A549 (cell line): ENCODE data around the gene FNDC3A.

Experiments used
- CHD2 ChIP-seq: fragments of 150-350 bp; IDR thresholded peaks from 2 replicates; pipeline ENCODE4 v1.6.1; 2014; ENCODE audit warnings: low read length; ENCODE audit not compliant: partially characterized antibody
- CTCF ChIP-seq: fragments of >200 bp; sonication (Bioruptor Twin); formaldehyde crosslinking; IDR thresholded peaks from 3 replicates; pipeline ENCODE4 v1.5.1; 2016
- EP300 ChIP-seq, 2 experiments: fragments of >200 bp; sonication (Bioruptor Twin); formaldehyde crosslinking; IDR thresholded peaks; 2 replicates in 1 of 2; 3 replicates in 1 of 2; pipeline ENCODE4 v1.6.1; 2016 to 2017
- FOXS1 ChIP-seq: fragments of 250-450 bp; sonication (Bioruptor Pico); IDR thresholded peaks from 2 replicates; pipeline ENCODE4 v1.5.0; 2020; ENCODE audit warnings: mild to moderate bottlenecking, moderate library complexity
- MAX ChIP-seq: IDR thresholded peaks from 2 replicates; pipeline ENCODE4 v1.6.1; 2012
- POLR2A ChIP-seq: IDR thresholded peaks from 2 replicates; pipeline ENCODE4 v1.6.1; 2012; ENCODE audit warnings: mild to moderate bottlenecking, low read length
- RARB ChIP-seq: fragments of 250-450 bp; sonication (Bioruptor Pico); IDR thresholded peaks from 2 replicates; pipeline ENCODE4 v1.8.0; 2021; ENCODE audit warnings: mild to moderate bottlenecking, moderate library complexity
- USF2 ChIP-seq: fragments of 450-650 bp; IDR thresholded peaks from 2 replicates; pipeline ENCODE4 v1.6.1; 2014; ENCODE audit warnings: antibody characterized with exemption
- TF ChIP-seq, protein P1 (sequence below): fragments of 200-600 bp; sonication (generic); IDR thresholded peaks from 2 replicates; pipeline ENCODE4 v1.6.1; 2016; ENCODE audit warnings: antibody characterized with exemption, mild to moderate bottlenecking, moderate library complexity

- no peak for TF ChIP-seq MAX
- TF ChIP-seq, protein P1, sequence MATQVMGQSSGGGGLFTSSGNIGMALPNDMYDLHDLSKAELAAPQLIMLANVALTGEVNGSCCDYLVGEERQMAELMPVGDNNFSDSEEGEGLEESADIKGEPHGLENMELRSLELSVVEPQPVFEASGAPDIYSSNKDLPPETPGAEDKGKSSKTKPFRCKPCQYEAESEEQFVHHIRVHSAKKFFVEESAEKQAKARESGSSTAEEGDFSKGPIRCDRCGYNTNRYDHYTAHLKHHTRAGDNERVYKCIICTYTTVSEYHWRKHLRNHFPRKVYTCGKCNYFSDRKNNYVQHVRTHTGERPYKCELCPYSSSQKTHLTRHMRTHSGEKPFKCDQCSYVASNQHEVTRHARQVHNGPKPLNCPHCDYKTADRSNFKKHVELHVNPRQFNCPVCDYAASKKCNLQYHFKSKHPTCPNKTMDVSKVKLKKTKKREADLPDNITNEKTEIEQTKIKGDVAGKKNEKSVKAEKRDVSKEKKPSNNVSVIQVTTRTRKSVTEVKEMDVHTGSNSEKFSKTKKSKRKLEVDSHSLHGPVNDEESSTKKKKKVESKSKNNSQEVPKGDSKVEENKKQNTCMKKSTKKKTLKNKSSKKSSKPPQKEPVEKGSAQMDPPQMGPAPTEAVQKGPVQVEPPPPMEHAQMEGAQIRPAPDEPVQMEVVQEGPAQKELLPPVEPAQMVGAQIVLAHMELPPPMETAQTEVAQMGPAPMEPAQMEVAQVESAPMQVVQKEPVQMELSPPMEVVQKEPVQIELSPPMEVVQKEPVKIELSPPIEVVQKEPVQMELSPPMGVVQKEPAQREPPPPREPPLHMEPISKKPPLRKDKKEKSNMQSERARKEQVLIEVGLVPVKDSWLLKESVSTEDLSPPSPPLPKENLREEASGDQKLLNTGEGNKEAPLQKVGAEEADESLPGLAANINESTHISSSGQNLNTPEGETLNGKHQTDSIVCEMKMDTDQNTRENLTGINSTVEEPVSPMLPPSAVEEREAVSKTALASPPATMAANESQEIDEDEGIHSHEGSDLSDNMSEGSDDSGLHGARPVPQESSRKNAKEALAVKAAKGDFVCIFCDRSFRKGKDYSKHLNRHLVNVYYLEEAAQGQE, result no peak
- no peak for TF ChIP-seq USF2
- TF ChIP-seq CTCF, result no peak
- no peak for TF ChIP-seq RARB (CRISPR knock-in tag)
- no peak for TF ChIP-seq CHD2
- no peak for TF ChIP-seq EP300 (IDR thresholded peaks at IDR 0.05)
- no peak for TF ChIP-seq FOXS1
- no peak for TF ChIP-seq POLR2A
These were observed 208.9 kb downstream of the FNDC3A start for GRCh38 chr13:49184621-49185020.
